Suppressor macrophage treated with lipopolysaccharide for 4 hours (primary cell): ENCODE measurements around the gene TGFB2.
"Not testable (repeated sequence)": the region's sequence is repeated elsewhere in the genome, so short reads cannot be mapped to it uniquely, and the experiment has no call there.

Experiments used
- DNase-seq: peaks from one replicate; pipeline ENCODE4 v3.0.0-alpha.2; 2020

TGFB2 gene

DNA sequence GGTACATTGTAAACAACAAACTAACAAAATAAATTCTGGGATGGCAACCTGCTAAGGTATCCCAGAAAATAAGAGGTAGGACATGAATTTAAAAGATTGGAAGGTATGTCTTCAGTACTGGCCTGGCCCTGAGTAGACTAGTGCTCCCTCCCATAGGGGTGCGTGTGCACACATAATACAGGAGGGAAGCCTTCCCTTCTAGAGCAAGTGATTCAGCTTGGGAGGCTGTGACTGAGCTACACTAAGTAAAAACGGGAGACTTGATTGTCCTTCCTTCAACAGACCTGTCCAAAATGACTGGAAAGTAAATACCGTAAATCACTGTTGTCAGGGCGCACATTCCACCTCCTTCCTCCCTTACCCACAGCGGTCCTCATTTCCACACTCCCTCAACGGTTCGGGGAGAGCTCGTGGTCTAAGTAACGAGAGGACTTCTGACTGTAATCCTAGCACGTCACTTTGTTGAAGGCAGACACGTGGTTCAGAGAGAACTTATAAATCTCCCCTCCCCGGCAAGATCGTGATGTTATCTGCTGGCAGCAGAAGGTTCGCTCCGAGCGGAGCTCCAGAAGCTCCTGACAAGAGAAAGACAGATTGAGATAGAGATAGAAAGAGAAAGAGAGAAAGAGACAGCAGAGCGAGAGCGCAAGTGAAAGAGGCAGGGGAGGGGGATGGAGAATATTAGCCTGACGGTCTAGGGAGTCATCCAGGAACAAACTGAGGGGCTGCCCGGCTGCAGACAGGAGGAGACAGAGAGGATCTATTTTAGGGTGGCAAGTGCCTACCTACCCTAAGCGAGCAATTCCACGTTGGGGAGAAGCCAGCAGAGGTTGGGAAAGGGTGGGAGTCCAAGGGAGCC, at the start of gene TGFB2:
TSS of gene TGFB2 (plus strand) at position 523 of the 859 bp plus-strand sequence. CDS start 1,366 bp downstream, outside the sequence.
- DNase-seq = peak; percentile 62

GRCh38 chr1:218296162-218296561, 49.0 kb upstream of the TGFB2 start:
- no peak for DNase-seq

DNA sequence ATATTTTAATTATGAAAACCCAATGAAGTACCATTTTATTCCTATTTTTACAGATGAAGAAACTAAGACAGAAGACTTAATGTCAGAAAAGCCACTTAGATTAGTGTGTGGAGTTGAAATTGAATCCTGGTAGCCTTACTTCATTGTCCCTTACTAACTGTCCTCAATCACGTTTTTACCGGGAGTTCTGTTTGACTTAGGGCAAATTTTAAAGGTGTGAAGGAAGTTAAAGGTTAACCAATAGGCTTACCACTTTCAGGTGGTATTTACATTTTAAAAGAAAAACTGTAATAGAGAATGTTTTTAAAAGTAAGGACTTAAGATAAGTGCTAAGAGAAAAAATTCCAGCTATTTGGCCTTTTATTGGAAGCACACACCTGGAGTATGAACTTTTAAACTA, 47.7 kb upstream of the TGFB2 start:
- no peak for DNase-seq

DNA sequence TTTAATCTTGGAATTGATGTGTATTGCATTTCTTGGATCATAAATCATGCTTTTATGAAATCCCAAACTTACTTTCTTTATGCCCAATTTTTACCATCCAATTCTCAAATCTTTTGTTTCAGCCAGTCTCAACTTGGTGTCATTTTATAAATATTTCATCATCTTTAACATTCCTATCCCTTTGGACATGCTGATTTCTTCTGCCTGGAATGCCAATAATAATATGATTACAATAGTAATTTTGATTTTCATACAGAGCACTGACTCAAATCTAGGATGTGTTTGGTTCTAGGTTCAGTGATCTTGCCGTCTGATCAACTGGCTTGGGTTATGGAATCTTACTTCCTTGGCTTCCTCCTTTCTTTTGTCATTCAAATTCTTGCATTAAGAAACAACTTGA, 47.3 kb upstream of the TGFB2 start:
- DNase-seq = no peak

DNA sequence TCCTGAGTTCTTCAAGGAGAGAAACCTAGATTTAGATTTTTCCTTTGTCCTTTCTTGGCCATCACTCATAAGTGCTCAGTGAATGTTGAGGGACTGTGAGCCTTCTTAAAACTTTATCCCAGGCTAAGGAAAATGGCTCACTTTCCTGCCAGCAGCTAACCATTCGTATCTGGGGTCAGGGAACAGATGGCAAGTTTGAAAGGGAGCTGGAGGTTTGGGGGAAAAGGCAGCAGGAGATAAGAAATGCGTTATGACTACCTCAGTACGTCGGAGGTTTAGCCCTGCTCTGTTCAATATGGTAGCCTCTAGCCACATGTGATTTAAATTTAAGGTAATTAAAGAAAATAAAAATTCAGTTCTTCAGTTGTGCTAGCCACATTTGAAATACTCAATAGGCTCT, 46.7 kb upstream of the TGFB2 start:
- DNase-seq = no peak

DNA sequence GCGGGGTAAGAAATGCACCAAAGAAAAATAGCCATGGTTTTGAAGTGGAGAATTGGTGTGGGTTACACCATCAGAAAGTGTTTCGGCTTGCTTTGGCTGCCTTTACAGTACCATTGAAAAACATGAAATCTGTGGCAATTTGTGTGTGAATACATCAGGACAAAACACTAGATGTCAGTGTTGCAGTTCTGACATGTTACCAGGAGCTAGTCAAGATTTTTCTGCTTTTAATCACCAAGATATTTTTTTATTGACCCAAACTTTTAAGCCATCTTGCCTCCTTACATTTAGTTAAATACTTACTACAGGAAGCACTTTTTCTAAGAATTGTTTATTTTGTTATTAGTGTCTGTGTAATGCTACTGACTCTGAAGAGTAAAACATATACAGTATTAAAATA, 45.7 kb upstream of the TGFB2 start:
- no peak for DNase-seq

DNA sequence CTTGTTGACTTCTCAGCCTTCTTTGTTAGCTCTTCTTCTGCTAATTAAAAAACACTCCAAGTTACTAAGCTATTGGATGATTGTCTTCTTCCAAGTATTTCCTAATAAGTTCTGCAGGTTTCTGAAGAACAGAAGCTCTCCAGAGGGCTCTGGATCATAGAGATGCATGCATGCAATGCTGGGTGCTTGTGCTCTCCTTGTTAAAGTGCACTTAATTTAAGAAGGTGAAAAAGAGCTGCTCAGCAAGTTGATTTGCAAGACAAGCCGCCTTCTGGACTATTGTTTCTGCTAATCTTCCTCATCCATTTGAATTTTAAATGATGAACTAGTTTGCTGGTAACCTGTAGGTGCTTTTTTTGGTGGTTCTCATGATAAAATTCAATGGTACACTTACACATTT, 43.9 kb upstream of the TGFB2 start:
- no peak for DNase-seq

DNA sequence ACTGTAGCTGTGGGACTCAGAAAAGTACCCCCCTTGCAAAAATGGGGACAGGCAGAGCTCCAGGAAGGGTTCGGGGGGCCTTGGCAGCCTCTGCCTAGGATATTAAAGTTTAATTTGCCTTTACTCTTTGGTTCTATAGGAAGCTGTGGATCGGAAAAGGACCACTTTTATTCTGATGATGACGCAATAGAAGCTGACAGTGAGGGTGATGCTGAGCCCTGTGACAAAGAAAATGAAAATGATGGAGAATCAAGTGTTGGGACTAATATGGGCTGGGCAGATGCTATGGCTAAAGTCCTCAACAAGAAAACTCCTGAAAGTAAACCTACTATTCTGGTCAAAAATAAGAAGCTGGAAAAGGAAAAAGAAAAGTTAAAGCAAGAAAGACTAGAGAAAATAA, 43.0 kb upstream of the TGFB2 start:
- DNase-seq = no peak

DNA sequence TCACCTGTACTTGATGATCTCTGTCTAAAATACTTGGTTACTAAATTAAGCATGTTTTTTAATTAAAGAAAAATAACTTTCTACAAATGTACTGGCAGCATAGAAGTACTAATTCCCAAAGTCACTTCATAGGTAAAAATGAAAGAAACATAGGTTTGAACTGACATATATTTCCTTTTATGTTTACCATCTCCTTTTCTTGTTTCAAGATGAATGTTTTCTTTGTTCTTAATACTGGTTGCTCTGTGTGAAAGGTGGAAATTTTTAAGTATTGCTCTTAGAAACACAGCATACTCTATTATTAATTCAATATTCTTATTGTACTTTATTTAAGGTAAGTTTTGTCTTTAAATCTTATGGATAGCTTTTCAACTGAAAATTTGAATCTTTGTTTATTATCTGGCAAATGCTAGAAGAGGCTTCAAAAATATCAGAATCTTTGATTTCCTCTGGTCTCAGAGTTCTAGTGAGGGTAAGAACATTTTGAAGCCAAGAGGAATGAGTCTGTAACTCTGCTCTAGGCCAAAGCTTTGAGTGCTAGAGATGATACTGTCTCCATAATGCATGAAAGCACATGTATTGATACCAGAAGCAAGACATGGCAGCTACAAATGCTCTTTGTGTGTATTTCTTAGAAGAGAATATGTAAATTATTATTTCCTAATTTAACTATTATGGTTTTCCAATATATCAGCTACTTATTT, 41.8 kb upstream of the TGFB2 start:
- DNase-seq = no peak

GRCh38 chr1:218304281-218305039, 40.7 kb upstream of the TGFB2 start:
- no peak for DNase-seq

- DNase-seq = no peak
Measured at GRCh38 chr1:218305472-218306064, 39.6 kb upstream of the TGFB2 start.

GRCh38 chr1:218312509-218312908, 32.6 kb upstream of the TGFB2 start:
- DNase-seq = peak; percentile 4

DNA sequence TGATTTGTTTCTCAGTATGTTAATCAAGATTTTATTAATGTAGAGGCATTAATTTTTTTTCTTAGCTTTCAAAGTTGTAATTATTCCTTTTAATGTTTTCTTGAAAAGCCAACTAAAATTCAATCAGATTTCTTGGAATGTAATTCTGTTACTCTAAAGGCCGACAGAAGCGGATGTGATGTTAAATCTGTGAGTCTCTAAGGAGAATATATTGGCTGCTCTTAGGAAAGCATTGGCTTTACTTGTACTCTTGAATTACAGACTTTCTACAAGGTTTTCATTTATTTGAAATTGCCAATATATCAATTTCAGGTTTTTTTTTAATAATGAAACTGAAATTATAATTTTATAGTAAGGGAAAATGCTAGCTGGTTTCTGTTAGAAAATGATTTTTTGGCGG, 30.8 kb upstream of the TGFB2 start:
- no peak for DNase-seq

GRCh38 chr1:218315638-218316037, 29.5 kb upstream of the TGFB2 start:
- DNase-seq = no peak

DNA sequence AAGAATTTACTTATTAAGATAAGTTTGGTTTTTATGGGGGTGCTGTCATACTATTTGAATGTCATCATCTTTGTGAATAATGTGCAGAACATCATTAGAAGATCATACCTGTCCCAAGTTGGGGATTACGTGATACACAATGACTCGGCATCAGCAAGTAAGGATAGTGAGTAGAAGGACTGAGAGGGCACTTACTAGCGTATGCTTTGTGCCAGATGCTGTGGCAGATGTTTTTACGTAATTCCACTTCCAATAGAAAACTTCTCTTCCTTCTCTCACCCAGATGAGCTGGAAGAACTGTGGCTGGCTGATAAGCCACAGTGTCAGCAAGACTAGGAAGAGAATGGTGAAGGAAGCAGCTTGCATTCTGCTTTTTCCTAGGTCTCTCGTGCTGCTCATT, 28.1 kb upstream of the TGFB2 start:
- DNase-seq = no peak

GRCh38 chr1:218320182-218320581, 25.0 kb upstream of the TGFB2 start:
- DNase-seq = not testable (repeated sequence)

- no peak for DNase-seq
Measured at GRCh38 chr1:218322762-218323161, 22.4 kb upstream of the TGFB2 start.

DNA sequence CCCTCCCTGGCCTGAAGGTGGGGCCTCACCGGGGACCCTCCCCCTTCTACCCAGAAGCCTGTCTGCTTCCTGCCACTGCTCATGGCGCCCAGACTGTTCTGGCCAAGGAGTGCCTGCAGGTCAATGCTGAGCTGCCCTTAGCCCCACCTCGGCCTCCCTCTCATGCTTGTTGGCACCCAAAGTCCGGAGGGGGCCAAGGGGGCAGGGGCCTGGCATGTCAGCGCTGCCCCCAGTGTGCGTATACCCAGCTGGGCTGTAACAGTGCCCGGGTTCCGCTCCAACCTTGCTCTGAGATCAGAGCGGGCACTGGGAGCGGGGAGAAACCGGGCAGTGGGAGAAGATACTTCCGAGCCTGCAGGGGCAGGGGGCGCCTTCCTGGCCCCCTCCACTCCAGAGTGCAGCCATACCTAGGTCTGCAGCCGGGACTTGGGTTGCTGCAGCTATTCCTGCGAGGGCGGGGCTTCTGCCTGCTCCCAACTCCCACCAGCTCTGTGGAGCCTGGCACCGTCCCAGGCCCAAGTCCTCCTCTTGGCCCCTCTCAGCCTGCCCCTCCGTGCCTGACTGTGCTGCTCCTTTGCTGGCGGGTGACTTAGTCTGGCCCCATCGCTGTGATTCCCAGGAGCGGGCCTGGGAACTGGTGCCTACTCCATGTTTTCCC, 21.4 kb upstream of the TGFB2 start:
- DNase-seq = no peak

GRCh38 chr1:218324226-218324580, 20.9 kb upstream of the TGFB2 start:
- DNase-seq = no peak

DNA sequence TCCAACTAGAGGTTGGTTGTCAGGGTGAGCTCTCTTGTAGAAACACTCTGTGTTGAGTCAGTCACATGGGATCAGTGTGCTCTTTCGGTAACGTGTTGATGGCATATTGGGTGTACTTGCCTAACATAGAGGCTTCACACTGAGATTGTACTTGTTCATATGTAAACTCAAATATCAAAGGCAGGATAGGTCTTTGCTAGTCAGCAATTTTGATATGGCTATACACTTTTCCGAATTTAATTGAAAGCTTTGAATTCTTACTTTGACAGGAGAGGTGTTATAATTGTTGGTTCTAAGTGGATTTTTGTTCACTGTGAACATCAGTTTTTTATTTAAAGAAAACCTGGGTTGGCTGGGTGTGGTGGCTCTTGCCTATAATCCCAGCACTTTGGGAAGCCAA, 16.4 kb upstream of the TGFB2 start:
- DNase-seq = no peak

DNA sequence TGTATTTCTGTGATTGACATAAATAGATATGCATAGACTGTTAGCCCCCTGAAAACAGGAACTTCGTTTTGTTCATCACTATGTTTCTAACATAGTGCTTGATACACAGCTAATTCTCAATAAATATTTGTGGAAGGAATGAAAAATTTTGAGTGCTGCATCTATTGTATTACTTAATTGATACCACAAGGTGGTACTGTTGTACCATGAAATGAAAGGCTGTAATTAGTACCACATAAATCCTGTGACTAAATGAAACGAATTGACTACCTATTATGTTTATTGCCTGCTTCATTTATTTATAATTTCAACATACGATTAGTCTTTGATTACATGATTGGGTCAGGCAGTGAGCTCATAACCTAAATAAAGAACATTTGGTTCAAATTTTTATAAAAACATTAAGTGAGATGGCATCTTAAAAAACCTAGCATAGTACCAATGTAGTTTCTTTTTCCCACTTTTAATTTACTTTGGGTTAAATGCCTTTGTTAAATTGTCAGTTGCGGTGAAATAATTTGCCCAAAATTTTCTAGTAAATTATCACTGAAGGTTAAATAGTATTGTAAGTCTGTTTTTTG, 15.0 kb upstream of the TGFB2 start:
- peak; percentile 42 for DNase-seq

DNA sequence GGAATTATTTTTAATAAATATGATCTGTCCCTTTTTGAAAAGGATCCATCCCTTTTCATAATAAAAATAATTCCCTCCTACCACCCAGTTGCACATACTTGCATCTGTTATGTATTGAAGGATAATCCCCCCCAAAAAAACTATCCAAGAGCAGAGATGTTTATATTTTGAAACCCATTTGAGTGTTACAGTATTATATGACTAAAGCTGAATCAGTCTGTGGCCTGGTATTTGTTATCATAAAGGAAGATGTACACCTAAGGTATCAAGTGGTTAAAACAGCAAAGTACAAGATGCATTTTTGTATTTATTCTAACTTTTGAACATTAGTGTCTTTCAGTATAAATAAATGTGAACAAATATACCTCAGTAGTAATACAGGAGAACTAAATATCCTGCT, 12.7 kb upstream of the TGFB2 start:
- DNase-seq = no peak
